ENCODE data around the gene FOXF1.

FOXF1 gene

DNA sequence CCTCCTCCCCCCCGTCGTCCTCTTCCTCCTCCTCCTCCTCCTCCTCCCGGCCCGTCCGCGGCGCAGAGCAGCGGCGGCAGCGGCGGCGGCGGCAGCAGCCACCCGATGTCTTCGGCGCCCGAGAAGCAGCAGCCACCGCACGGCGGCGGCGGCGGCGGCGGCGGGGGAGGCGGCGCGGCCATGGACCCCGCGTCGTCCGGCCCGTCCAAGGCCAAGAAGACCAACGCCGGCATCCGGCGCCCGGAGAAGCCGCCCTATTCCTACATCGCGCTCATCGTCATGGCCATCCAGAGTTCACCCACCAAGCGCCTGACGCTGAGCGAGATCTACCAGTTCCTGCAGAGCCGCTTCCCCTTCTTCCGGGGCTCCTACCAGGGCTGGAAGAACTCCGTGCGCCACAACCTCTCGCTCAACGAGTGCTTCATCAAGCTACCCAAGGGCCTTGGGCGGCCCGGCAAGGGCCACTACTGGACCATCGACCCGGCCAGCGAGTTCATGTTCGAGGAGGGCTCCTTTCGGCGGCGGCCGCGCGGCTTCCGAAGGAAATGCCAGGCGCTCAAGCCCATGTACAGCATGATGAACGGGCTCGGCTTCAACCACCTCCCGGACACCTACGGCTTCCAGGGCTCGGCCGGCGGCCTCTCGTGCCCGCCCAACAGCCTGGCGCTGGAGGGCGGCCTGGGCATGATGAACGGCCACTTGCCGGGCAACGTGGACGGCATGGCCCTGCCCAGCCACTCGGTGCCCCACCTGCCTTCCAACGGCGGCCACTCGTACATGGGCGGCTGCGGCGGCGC is at the start of gene FOXF1:
Gene FOXF1 (plus strand): TSS at position 63 of the 797 bp plus-strand sequence. CDS start 43 bp downstream, at position 106.
- H3K4me3 ChIP-seq (ENCODE audit: low read depth, low read length): peak within 1 kb of the TSS; percentile 1

DNA sequence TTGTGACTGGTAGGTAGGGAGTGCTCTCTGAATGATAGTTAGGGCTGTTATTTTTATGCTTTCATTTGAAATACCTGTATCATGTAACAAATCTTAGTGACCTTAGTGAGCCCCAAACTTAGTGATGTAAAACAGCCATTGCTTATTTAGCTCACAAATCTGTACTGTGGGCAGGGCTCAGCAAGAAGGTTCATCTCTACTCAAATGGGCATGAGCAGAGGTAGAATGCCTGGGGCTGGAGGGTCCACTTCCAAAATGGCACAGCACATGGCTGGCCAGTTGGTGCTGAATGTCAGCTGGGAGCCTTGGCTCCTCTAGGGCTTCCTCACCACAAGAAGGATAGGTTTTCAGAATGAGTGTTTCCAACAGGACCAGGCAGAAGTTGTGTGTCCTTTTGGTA is 49.3 kb upstream of the FOXF1 start:
- H3K4me3 ChIP-seq (ENCODE audit: low read depth, low read length): no peak overlapping the region

DNA sequence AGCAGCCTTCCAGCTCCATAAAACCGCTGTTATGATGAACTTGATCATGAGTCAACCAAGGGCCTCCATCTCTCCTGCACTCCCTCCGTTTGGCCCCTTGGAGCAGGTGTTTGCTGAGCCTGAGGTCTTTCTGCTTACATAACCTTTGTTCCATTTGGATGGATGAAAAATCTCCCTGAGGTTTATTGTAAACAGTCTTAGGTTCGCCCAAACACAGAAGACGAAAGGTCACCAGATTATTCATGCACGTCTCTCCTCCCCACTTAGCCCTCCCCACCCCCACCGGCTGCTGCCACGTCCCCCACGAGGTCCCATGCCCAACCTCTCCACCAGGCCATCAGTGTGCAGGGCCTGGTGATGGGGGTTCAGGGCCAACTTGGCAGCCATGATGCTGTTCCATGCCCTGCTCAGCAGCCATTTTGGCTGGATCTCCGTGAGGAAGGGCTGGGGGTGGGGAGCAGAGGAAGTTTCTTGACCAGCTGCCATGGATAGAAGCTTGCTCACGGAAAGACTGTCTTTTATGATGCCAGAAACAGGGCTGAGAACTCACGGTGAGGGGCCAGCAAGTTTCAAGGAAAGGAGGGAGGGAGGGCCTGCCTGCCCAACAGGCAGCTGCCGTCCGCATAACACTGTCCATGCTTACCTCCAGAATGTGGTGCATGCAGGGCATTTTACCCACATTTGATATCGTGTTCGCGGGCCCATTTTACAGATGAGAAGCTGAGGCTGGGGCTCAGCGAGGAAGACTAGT is 47.8 kb upstream of the FOXF1 start:
- no peak overlapping the region for H3K4me3 ChIP-seq (ENCODE audit: low read depth, low read length)

DNA sequence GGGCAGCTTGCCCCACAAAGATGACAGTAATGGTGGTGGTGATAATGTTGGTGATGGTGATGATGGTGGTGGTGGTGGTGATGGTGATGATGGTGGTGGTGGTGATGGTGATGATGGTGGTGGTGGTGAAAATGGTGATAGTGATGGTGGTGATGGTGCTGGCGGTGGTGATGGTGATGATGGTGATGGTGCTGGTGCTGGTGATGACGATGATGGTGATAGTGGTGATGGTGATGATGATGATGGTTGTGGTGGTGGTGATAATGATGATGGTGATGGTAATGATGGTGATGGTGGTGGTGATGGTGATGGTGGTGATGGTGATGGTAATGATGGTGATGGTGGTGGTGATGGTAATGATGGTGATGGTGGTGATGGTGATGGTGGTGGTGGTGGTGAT is 46.3 kb upstream of the FOXF1 start:
- H3K4me3 ChIP-seq (ENCODE audit: low read depth, low read length): no peak overlapping the region

DNA sequence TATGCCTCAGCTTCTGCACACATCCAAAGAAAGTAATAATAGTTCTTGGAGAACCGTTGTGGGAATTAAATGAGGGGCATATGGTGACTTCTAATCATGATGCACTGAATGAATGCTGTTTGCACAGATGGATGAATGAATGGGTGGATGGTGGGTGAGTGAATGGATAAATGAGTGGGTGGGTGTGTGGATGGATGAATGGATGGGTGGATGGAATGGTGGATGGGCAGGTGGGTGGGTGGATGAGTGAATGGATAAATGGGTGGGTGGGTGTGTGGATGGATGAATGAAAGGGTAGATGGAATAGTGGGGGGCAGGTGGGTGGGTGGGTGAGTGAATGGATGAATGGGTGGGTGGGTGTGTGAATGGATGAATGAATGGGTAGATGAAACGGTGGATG is 44.9 kb upstream of the FOXF1 start:
- no peak overlapping the region for H3K4me3 ChIP-seq (ENCODE audit: low read depth, low read length)

DNA sequence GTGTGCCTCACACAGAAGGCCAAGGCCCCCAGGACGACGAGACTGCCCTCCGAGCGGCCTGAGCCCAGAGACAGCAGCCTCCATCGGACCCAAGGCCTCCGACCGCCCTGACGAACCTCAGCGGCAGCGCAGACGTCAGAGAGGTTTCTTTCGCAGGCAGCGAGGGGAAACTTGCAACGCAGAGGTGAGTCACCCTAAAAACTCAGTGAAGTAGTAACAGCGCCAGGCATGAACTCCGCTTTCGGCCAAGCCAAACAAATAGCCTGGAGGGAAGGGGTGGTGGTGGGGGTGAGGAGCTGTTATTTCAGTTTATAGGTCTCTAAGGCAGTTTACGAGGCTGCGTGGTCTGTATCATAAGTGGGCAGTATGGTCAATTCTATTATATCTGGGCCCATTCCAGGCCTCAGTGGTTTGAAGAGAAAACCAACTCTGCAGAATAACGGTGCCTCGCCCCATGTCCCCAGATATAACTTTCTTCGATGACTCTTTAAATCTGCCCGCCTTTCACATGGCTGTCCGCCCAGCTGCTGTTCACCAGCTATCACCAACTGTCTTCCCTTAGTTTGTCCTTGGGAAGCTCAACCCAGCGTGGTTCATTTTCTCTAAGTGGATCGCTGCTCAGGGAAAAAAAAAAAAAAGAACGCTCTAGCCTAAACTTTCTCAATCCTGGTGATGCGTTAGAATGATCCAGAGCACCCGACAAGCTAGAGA is 43.5 kb upstream of the FOXF1 start:
- H3K4me3 ChIP-seq (ENCODE audit: low read depth, low read length): no peak overlapping the region

DNA sequence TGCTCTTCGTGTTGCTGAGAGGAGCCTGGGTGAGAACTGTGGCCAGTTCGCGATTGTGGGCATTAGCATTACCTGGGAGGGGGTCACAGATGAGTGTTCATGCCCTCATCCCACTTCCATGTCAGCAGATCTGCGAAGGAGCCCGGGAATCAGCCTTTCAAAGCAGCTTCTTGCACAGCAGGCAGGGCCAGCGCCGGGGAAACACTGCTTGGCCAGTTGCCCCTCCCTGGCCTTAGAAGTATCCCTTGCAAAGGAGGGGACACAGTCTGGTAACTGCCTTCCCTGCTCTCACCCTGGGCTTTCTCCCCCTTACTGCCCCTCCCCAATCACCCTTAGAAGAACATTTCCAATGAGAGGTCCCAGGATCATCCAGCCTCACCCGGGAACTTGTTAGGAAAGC is 42.8 kb upstream of the FOXF1 start:
- H3K4me3 ChIP-seq (ENCODE audit: low read depth, low read length): no peak overlapping the region

DNA sequence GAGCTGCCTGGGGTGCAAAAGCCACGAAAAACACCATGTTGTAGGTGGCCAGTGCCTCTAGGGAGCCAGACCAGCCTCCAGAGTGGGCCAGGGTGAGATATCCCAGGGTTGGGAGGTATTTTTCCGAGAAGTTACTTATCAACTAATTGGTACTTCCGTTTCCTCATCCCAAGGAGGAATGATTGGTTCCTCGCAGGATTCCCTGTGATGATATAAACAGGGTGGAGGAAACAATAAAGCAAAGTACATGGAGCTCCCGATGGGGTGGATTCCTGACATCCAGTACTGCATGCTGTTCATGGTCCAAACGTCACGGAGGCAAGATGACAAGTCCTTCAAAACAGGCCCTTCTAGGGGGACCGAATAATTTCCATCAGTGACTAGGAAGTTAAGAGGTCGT is 39.4 kb upstream of the FOXF1 start:
- no peak overlapping the region for H3K4me3 ChIP-seq (ENCODE audit: low read depth, low read length)

DNA sequence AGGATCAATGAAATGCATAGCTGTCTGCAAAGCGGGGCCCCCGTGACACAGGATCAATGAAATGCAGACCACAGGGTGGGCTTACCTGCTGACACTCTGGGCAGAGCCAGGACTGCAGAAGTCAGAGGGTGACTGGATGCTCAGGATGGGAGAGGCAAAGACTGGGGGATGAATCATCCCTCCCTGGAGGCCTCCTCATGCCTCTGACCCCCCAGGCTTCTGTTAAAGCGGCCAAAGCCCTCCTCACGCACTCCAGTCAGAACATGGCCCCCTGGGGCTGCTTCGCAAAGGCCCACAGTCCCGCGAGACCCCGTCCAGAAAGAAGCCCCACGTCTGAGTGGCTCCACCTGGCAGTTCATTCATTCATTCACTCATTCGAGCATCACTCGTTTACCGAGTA is 38.4 kb upstream of the FOXF1 start:
- H3K4me3 ChIP-seq (ENCODE audit: low read depth, low read length): no peak overlapping the region

DNA sequence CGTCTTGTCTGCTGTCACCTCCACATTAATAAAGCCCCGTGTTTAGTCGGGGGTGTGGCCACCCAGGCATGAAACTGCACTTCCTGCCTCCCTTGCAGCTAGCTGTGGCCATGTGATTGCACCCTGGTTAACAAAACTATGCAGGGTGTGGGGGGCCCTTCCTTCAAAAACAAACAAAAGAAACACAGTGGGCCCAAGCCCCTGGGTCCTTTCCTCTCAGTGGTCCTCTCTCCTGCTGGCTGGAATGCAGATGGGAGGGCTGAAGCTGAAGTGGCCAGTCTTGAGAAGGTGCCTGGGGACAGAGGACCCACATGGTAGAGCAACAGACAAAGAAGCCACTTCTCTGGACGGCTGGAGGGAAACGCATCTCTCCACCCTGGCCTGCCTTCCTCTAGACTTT is 38.0 kb upstream of the FOXF1 start:
- H3K4me3 ChIP-seq (ENCODE audit: low read depth, low read length): no peak overlapping the region

DNA sequence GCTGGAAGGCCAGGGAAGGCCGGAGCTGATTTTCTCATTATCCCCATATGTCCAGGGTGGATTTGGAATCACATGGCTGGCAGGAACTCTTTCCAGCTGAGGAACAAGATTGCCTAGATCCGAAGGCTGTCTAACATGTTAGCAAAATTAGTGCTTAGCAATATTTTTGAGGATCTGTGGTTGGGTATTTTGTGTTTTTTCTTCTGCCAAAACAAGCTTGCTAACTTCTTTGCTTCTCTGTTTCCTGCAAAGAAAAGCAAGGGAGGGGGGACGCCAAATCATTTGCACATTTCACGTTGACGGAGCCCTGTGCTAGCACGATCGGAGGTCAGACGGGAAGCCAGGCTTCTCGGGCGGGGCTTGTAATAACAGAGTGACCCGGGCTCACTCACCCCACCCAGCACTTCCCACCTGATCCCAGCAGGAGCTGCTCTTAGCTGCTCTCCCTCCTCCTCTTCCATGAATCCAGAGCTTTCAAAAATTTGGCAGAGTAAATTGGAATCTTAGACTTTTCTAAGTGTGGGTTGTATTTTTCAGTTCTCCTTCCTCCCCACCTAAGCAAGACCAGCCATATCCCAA is 33.3 kb upstream of the FOXF1 start:
- H3K4me3 ChIP-seq (ENCODE audit: low read depth, low read length): no peak overlapping the region

DNA sequence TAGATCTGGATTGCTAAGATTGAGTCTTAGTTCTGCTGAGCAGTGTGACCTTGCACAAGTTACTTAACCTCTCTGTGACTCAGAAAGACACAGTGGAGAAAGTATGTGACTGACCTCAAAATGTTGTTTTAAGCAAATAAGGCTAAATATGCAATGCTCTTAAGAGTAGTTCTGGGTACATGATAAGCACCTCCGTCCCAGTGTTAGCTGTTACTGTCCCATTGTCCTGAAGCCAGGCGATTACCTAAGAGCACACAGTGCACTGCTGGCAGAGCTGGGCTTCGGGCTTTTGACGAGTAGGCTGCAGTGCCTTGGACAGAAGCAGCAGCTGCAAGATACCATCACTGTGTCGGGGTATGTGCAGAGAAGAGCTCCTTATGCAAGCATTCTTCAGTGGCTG is 32.7 kb upstream of the FOXF1 start:
- no peak overlapping the region for H3K4me3 ChIP-seq (ENCODE audit: low read depth, low read length)

DNA sequence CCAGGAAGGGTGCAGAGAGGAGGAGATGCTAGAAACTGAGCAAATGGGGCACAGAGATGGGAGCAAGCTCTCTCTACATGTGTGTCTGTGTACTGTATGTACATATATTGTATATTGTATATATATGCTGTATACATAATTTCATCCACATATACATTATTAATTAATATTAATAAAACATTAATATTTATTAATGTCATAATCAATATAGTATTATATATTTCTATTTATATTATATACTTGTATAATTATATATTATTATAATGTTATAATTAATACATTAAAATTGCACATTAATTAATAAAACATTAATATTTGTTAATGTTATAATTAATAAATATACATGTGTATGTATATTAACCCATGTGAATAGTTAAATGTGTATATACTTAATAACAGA is 31.5 kb upstream of the FOXF1 start:
- no peak overlapping the region for H3K4me3 ChIP-seq (ENCODE audit: low read depth, low read length)

DNA sequence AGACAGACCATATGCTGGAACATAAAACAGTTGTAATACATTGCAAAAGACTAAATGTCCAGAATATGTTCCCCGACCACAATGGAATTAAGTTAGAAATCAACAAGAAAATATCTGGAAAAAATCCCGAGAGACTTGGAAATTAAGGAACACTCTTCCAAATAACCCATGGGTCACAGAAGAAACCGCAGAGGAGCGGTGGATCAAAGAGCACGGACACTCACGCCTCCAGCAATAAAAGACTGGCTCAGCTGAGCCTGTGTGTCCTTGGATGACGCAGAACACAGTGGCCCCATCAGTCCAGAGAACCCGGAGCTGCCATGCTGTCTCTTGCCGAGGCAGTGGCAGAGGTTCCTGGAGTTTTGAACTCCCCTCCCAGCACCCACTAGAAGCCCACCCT is 30.9 kb upstream of the FOXF1 start:
- no peak overlapping the region for H3K4me3 ChIP-seq (ENCODE audit: low read depth, low read length)

DNA sequence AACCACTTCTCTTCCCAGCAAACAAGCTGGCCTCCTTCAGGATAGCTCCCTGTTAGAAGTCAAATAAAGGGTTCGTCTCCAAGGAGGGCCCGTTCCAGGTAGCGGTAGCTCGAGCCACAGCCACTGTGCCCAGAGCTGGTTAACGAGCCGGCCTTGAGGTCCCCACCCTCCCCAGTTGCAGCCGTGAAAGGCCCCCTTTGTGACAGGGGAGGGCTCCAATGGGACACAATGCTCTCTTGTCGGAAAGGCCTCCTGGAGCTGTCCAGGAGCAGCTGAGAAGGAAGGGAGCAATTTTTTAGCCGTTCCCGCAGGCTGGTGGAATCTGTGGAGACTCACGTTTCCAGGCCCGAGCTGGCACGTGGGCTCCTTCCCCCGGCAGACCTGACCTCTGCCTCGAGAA is 29.9 kb upstream of the FOXF1 start:
- no peak overlapping the region for H3K4me3 ChIP-seq (ENCODE audit: low read depth, low read length)

DNA sequence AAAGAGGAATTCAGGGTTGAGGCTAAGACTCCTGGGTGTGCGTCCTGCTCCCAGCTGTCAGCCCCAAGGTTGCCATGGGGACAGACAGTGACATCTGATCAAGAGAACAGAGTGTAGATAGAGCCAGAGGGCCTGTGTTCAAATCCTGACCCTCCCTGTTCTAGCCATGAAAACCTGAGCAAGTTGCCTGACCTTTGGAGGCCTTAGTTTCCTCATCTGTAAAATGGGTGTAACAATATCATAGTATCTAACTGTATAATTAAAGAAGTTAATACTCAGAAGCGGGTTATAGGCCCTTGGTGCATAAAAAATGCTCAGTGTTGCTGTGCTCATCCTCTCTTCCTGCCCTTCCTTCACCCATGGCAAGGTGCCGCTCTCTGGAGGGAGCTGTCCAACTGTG is 28.7 kb upstream of the FOXF1 start:
- no peak overlapping the region for H3K4me3 ChIP-seq (ENCODE audit: low read depth, low read length)

DNA sequence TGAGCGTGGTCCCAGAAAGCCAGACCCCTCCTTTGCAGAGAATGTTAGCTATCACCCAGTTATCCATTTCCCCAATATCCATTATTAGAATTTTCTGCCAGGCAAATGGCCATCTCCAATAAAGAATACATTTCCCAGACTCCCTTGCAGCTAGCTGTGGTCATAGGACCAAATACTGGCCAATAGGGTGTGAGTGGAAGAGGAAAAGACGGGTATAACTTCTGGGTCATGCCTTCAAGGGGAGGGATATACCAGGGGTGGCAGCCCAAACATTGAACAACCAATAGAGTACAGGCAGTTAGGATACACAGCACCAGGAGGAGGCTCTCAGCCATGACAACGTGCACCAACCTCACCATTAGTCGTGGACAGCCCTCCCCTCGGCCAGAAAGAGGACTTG is 26.1 kb upstream of the FOXF1 start:
- H3K4me3 ChIP-seq (ENCODE audit: low read depth, low read length): no peak overlapping the region

DNA sequence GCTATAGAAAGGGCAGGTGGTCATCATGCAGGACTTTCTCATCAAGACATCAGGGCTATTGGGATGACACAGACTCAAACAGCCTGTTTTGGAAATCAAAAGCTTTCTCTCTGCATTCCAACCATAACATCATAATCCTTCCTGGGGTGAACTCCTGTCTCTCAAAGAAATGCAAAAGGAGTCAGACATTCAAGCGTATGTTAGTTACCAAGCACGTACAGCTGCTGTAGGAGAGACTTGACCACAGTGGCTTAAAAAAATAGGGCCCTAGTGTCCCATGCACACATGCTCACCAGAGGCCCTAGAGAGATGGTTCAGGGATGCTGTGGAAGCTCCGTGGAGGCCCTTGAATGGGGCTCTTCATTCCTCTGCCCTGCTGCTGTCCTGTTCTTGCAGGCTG is 24.6 kb upstream of the FOXF1 start:
- H3K4me3 ChIP-seq (ENCODE audit: low read depth, low read length): no peak overlapping the region

DNA sequence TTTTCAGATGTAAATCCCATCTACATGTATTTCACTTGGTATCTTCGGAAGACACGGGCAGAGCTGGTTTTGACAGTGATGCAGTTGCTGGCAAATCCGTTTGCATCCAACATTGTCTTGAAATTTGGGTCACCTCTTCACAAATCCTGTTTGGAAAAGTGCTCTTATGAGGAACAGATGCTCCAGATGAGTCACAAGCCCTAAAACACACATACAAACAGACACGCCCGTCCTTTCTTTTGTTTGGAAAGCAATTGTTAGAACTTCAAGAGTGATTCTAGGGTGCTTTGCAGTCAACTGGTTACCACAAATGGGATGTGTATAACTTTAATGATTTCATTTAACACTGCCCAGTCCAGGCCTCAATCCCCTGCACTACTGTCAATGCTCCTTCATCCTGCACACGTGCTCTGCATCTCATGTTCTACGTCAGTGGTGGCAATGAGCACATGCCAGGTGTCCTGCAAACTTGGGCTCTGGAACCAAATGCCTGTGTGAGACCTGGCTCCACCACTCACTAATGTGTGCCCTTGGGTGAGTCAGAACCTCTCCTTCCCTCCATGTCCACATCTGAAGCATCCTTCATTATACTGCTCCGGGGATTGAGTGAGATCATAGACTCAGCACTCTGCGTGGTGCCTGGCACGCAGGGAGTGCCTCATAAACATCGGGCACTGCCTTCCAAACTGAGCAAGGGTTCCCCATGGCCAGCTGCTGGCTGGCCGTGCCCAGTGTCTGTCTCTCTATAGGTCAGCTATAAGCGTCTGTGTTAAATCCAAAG is 19.3 kb upstream of the FOXF1 start:
- H3K4me3 ChIP-seq (ENCODE audit: low read depth, low read length): no peak overlapping the region

DNA sequence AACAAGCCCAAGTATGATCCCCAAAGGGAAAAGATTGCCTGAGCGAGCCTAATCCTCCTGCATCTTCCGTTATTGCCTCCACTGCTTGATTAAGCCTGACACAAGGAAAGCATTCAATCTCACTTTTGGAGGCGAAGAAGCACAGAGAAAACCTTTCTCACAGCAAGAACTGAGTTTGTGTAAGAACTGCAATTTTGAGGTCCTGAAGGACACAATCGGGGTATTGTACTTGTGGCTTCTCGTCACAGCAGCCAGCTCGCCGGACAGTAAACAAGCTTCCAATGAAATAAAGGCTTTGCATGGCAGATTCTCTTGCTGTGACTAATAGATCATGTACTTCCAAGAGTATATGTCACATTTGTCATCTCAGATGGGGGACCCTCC is 18.7 kb upstream of the FOXF1 start:
- no peak overlapping the region for H3K4me3 ChIP-seq (ENCODE audit: low read depth, low read length)

Measured in iPS-11a (cell line).